ENCODE measurements around the gene NOB1.
A peak's percentile ranks its signal among the peaks of the same experiment; 100 is the strongest.
"Not testable (repeated sequence)": the region's sequence is repeated elsewhere in the genome, so short reads cannot be mapped to it uniquely, and the experiment has no call there.

Gene NOB1

GRCh38 chr16:69754469-69755310 lies at the start of gene NOB1:
Gene NOB1 (minus strand): TSS chr16:69754926. CDS start chr16:69754910, 16 bp downstream.
- DNase-seq (ENCODE audit: low read depth in 2 of 2), result peak; percentile 89 to 93

- DNase-seq (ENCODE audit: low read depth in 2 of 2), result no peak
Observed at GRCh38 chr16:69804297-69804696, 49.6 kb upstream of the NOB1 start.

GRCh38 chr16:69799611-69800031 lies 44.9 kb upstream of the NOB1 start:
- DNase-seq (ENCODE audit: low read depth in 2 of 2), result no peak

- DNase-seq (ENCODE audit: low read depth in 2 of 2), result no peak
Observed at GRCh38 chr16:69798466-69798865, 43.7 kb upstream of the NOB1 start.

- no peak for DNase-seq (ENCODE audit: low read depth in 2 of 2)
Observed at GRCh38 chr16:69796285-69797118, 41.8 kb upstream of the NOB1 start.

GRCh38 chr16:69794486-69794885 lies 39.8 kb upstream of the NOB1 start:
- no peak for DNase-seq (ENCODE audit: low read depth in 2 of 2)

- DNase-seq (ENCODE audit: low read depth in 2 of 2), result no peak
Observed at GRCh38 chr16:69793526-69793925, 38.8 kb upstream of the NOB1 start.

- DNase-seq (ENCODE audit: low read depth in 2 of 2), result not testable (repeated sequence)
Observed at GRCh38 chr16:69791391-69791847, 36.7 kb upstream of the NOB1 start.

GRCh38 chr16:69787883-69788282 lies 33.2 kb upstream of the NOB1 start:
- DNase-seq (ENCODE audit: low read depth in 2 of 2), result no peak

- no peak for DNase-seq (ENCODE audit: low read depth in 2 of 2)
Observed at GRCh38 chr16:69784586-69784985, 29.9 kb upstream of the NOB1 start.

GRCh38 chr16:69781118-69781517 lies 26.4 kb upstream of the NOB1 start:
- no peak for DNase-seq (ENCODE audit: low read depth in 2 of 2)

- DNase-seq (ENCODE audit: low read depth in 2 of 2), result no peak
Observed at GRCh38 chr16:69779724-69780123, 25.0 kb upstream of the NOB1 start.

- DNase-seq (ENCODE audit: low read depth in 2 of 2), result no peak
Observed at GRCh38 chr16:69775563-69775962, 20.8 kb upstream of the NOB1 start.

- DNase-seq (ENCODE audit: low read depth in 2 of 2), result no peak
Observed at GRCh38 chr16:69773260-69773947, 18.7 kb upstream of the NOB1 start.

- no peak for DNase-seq (ENCODE audit: low read depth in 2 of 2)
Observed at GRCh38 chr16:69771651-69771967, 16.9 kb upstream of the NOB1 start.

GRCh38 chr16:69769404-69769803 lies 14.7 kb upstream of the NOB1 start:
- DNase-seq (ENCODE audit: low read depth in 2 of 2), result no peak

- no peak for DNase-seq (ENCODE audit: low read depth in 2 of 2)
Observed at GRCh38 chr16:69768666-69769065, 13.9 kb upstream of the NOB1 start.

- DNase-seq (ENCODE audit: low read depth in 2 of 2), result no peak
Observed at GRCh38 chr16:69767459-69768229, 12.9 kb upstream of the NOB1 start.

GRCh38 chr16:69763599-69763942 lies 8.8 kb upstream of the NOB1 start:
- no peak for DNase-seq (ENCODE audit: low read depth in 2 of 2)

- DNase-seq (ENCODE audit: low read depth in 2 of 2), result no peak
Observed at GRCh38 chr16:69762814-69763598, 8.3 kb upstream of the NOB1 start.
